Mucosa of stomach (tissue), 1 donor: ENCODE data around the gene TOB1.
"Not testable (repeated sequence)": the region's sequence is repeated elsewhere in the genome, so short reads cannot be mapped to it uniquely, and the experiment has no call there.

Experiments used
- H3K27me3 ChIP-seq: one replicate; pipeline ENCODE4 v1.7.0; 2013; ENCODE audit warnings: mild to moderate bottlenecking, low read length; ENCODE audit not compliant: control insufficient read depth, insufficient read depth
- H3K36me3 ChIP-seq: one replicate; pipeline ENCODE4 v1.7.0; 2013; ENCODE audit warnings: low read length; ENCODE audit not compliant: control insufficient read depth, insufficient read depth
- H3K4me1 ChIP-seq: one replicate; pipeline ENCODE4 v1.7.0; 2013; ENCODE audit warnings: mild to moderate bottlenecking, low read length; ENCODE audit not compliant: control insufficient read depth, insufficient read depth
- H3K4me3 ChIP-seq: one replicate; pipeline ENCODE4 v1.7.0; 2013; ENCODE audit warnings: low read length
- H3K9ac ChIP-seq: one replicate; pipeline ENCODE4 v1.7.0; 2013; ENCODE audit warnings: mild to moderate bottlenecking, low read length, moderate library complexity
- H3K9me3 ChIP-seq: one replicate; pipeline ENCODE4 v1.7.0; 2013; ENCODE audit warnings: mild to moderate bottlenecking, low read length, moderate library complexity; ENCODE audit not compliant: control insufficient read depth
- donor health status: Pancreatic carcinoma.

Gene TOB1

GRCh38 chr17:50863931-50864330, 2.2 kb downstream of the TOB1 start:
- H3K9ac ChIP-seq = peak overlapping the region; percentile 99
- no peaks in the 10 kb centered on the region for H3K27me3 ChIP-seq
- H3K36me3 ChIP-seq = peaks cover 10% of the 10 kb centered on the region
- no peaks in the 10 kb centered on the region for H3K9me3 ChIP-seq
- peak overlapping the region; percentile 21 for H3K4me3 ChIP-seq
- peaks cover 5% of the 10 kb centered on the region for H3K4me1 ChIP-seq

- Histone ChIP-seq H3K36me3 (peaks cover 10% of the 10 kb centered on the region), H3K27me3 (no peaks in the 10 kb centered on the region), H3K4me3 (peak overlapping the region; percentile 21), H3K9me3 (no peaks in the 10 kb centered on the region), H3K9ac (peak overlapping the region; percentile 99), H3K4me1 (peaks cover 5% of the 10 kb centered on the region)
Measured at GRCh38 chr17:50863221-50863843, 2.8 kb downstream of the TOB1 start.

DNA sequence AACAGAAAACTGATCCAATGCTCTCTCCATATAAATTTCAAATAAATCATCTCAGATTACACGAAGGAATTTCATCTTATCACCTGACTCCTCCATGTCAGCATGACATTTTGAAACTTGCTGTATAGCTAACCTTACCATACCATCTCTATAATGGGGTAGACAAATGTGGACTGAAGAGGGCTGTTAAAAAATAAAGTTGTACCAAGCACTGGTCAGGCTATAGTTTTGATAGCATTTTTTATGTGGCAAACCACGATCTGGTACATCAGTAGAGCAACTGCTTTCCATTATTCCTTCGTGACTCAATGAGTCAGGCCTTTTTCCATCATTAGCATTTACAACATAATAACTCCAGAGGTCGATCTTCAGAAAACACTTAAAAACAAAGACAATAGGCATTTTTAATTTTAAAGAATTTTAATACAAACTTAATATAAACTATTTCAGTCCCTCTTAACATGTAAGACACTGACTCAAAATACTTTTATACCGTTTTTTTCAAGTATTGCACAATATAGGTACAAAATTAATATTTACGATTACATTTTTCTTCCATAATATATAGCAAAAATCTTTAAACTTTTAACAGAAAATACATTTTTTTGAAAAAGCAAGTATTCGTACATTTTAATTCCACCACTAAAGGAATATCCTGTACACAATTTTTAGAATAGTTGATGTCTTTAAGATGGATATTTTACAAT, 4.2 kb downstream of the TOB1 start:
- Histone ChIP-seq H3K4me1 (peaks cover 5% of the 10 kb centered on the region), H3K36me3 (peaks cover 10% of the 10 kb centered on the region), H3K4me3 (no peak overlapping the region), H3K9ac (no peak overlapping the region), H3K9me3 (no peaks in the 10 kb centered on the region), H3K27me3 (no peaks in the 10 kb centered on the region)

DNA sequence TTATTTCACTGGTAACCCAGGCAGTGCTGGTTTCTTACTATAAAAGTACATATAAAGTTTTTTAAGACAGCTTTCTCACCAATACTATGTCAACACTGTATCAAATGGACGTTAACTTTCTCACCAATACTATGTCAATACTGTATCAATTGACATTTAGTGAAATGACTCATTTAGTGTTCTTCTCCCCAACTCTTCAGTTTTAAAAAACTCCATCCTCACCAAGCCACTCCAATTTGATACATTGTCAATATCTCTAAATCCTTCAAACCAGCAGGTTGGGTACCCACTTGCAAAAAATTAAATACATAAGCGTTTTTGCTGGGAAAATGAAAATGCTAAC, 4.8 kb downstream of the TOB1 start:
- H3K4me3 ChIP-seq = no peak overlapping the region
- H3K27me3 ChIP-seq = no peaks in the 10 kb centered on the region
- no peaks in the 10 kb centered on the region for H3K9me3 ChIP-seq
- H3K4me1 ChIP-seq = peaks cover 5% of the 10 kb centered on the region
- H3K36me3 ChIP-seq = peaks cover 10% of the 10 kb centered on the region
- H3K9ac ChIP-seq = no peak overlapping the region

GRCh38 chr17:50859727-50860126, 6.4 kb downstream of the TOB1 start:
- H3K9ac ChIP-seq, H3K9me3 ChIP-seq, H3K27me3 ChIP-seq, H3K36me3 ChIP-seq, H3K4me3 ChIP-seq: not testable (repeated sequence)
- H3K4me1 ChIP-seq = peaks cover 10% of the 10 kb centered on the region

DNA sequence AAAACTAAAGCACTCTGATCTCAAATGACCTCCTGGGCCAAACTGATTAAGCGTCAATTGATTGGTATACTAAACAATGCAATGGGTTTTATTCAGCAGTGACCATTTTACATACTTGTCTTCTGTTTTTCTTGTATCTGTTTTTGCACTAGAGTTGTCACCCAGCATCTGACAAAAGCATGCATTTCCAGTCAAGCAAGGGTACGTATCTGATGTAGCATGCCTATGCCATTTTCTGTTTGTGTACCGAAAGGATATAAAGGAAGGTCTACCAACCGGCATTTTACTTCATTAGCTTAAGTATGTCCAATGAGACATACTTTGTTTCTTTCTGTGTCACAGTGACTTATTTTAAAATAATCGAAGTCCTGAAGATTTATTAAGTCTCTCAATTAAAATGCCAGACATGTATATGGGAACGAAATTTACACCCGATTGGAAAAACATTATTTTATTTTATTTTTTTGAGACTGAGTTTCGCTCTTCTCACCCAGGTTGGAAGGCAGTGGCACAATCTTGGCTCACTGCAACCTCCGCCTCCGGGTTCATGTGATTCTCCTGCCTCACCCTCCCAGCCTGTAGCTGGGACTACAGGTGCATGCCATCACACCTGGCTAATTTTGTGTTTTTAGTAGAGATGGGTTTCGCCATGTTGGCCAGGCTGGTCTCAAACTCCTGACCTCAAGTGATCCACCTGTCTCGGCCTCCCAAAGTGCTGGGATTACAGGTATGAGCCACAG, 7.5 kb downstream of the TOB1 start:
- H3K9ac ChIP-seq = no peak overlapping the region

DNA sequence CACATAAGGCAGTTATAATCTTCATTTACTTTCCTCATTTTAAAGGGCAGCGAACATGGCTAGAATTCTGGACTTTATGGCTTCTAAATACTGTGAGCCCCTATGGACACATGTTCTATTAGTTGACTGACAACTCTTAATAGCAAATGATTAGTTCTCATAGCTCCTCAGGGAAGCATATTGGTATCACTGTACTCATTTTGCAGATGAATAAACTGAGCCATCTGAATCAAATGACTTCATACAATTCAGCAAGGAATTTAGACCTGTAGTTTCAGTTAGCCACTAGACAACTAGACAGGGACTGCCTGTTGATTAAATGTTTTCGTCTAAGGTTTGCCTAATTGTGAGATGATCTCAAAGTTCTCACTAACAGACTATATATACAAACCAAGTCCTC, 9.7 kb downstream of the TOB1 start:
- Histone ChIP-seq H3K9me3 (no peaks in the 10 kb centered on the region), H3K4me1 (peaks cover 26% of the 10 kb centered on the region), H3K4me3 (no peak overlapping the region), H3K9ac (no peak overlapping the region), H3K27me3 (no peaks in the 10 kb centered on the region), H3K36me3 (no peaks in the 10 kb centered on the region)

More for the DNA sequence above, 7.5 kb downstream of the TOB1 start:
- H3K27me3 ChIP-seq = no peaks in the 10 kb centered on the region
- H3K36me3 ChIP-seq = peaks cover 8% of the 10 kb centered on the region
- H3K4me3 ChIP-seq = no peak overlapping the region
- peaks cover 10% of the 10 kb centered on the region for H3K4me1 ChIP-seq
- H3K9me3 ChIP-seq = no peaks in the 10 kb centered on the region

DNA sequence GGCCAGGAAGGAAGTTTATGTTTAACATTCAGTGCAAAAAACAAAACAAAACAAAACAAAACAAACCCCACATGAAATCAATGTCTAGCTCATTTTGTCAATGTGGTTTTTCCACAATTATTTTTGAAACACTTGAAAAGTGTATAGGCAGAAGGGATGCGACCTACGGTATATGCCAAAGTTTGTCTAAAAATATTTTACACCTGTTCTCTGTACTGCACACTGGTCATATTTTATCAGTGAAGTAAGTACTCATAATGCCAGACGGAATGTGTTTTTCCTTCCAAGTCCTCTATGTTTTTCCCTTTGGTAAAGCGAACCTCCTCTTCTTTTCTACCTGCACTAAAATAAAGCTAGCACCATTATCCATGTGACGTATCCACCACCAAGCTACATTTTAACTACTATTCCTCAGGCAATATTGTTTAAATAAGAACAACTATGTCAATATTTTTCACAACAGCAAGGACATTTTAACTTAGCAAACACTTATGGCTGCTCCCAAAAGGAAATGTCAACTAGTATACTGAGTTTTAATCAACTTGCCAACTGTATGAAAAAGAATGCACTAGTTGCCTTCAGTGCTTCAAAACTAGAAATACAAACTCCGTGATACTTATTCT, 10.3 kb downstream of the TOB1 start:
- no peaks in the 10 kb centered on the region for H3K36me3 ChIP-seq
- H3K9ac ChIP-seq = no peak overlapping the region
- H3K9me3 ChIP-seq = no peaks in the 10 kb centered on the region
- peaks cover 26% of the 10 kb centered on the region for H3K4me1 ChIP-seq
- no peaks in the 10 kb centered on the region for H3K27me3 ChIP-seq
- H3K4me3 ChIP-seq = no peak overlapping the region

DNA sequence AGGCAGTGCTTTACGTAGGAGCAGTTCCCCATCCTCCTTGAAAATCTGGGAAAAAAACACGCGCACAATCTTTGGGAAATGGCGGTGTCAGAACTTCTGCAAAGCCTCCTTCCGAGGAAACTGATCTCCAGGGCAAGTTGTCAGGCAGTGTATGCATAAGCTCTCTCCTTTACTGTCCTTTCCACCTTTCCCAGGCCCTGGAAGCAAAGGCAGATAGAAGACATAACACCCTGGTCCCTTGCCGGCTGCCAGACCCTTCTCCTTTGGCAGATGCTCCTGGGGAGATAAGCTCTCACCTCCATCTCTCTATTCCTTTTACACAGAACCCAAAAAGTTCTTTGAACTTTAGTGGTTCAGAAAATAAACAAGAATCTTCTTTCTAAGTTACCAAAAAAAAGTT, 12.4 kb downstream of the TOB1 start:
- H3K4me3 ChIP-seq = no peak overlapping the region
- no peaks in the 10 kb centered on the region for H3K36me3 ChIP-seq
- peaks cover 26% of the 10 kb centered on the region for H3K4me1 ChIP-seq
- no peaks in the 10 kb centered on the region for H3K9me3 ChIP-seq
- no peaks in the 10 kb centered on the region for H3K27me3 ChIP-seq
- H3K9ac ChIP-seq = no peak overlapping the region

DNA sequence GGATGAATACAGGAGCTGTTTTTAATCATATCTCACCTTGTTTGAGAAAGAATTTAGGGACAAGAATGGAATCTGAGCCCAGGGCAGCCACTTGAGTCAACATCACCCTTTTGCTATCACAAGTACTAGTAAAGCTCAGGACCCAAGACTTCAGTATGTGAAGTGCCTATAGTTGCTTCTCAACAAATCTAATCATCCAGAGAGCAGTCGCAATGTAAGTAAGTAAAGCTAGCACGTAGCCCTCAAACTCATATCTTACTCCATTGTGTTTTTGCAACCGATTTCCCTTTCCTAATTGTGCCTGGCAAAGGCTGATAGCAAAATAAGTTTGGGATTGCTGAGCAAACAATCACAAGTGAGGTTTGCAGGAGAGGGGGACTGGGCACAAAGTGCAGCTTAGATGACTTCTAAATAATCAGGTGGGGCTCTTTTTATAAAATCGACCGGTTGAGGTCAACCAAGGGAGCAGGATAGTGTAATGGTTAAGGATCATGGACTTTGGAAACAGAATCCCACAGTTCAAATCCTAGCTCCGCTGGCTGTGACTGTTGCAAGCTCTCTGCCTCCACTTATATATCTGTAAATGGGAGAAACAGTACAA, 13.0 kb downstream of the TOB1 start:
- H3K4me1 ChIP-seq = peaks cover 26% of the 10 kb centered on the region
- no peaks in the 10 kb centered on the region for H3K9me3 ChIP-seq
- no peak overlapping the region for H3K4me3 ChIP-seq
- H3K9ac ChIP-seq = peak overlapping the region; percentile 69
- no peaks in the 10 kb centered on the region for H3K36me3 ChIP-seq
- H3K27me3 ChIP-seq = no peaks in the 10 kb centered on the region

DNA sequence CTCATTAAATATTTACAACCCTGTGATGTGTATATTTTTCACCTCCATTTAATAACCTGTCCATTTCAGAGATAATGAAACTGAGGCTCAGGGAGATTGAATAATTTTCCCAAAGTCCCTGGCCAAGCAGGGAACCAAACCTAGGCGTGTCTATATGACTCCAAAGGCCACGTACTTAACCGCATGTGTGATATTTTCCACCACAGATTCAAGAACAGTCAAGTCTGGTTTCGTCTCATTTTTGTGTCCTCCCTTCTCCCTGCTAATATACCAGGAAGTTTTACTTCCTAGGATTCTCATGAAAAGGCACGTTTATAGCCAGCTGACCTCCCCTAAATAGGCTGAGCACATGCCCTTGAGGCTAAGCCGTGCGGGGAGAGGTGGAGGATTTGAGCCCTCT, 15.5 kb downstream of the TOB1 start:
- Histone ChIP-seq H3K27me3 (no peaks in the 10 kb centered on the region), H3K9me3 (no peaks in the 10 kb centered on the region), H3K36me3 (no peaks in the 10 kb centered on the region), H3K9ac (no peak overlapping the region), H3K4me1 (peaks cover 24% of the 10 kb centered on the region), H3K4me3 (no peak overlapping the region)

DNA sequence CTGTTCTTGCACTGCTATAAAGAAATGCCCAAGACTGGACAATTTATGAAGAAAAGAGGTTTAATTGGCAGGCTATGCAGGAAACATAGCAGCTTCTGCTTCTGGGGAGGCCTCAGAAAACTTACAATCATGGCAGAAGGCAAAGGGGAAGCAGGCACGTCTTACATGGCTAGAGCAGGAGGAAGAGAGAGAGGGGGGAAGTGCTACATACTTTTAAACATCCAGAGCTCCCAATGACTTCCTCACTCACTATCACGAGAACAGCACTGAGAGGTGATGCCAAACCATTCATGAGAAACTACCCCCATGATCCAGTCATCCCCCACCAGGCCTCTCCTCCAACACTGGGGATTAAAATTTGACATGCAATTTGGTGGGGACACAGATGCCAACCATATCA, 17.4 kb downstream of the TOB1 start:
- no peak overlapping the region for H3K4me3 ChIP-seq
- no peak overlapping the region for H3K9ac ChIP-seq
- H3K4me1 ChIP-seq = peaks cover 21% of the 10 kb centered on the region
- H3K9me3 ChIP-seq = no peaks in the 10 kb centered on the region
- H3K36me3 ChIP-seq = no peaks in the 10 kb centered on the region
- no peaks in the 10 kb centered on the region for H3K27me3 ChIP-seq
